HL-60 (cell line): Measurements from ENCODE around the gene ENPP6.

Experiments used
- DNase-seq, 2 experiments: peaks; one replicate each; pipeline ENCODE4 v3.0.0-alpha.2; 2010 to 2020; ENCODE audit warnings: low read depth in 1 of 2, low spot score in 1 of 2
- H3K27ac ChIP-seq: fragments of 250-450 bp; sonication (Bioruptor Pico); replicated peaks from 2 replicates; pipeline ENCODE4 v1.5.1; 2020; ENCODE audit warnings: mild to moderate bottlenecking, moderate library complexity
- H3K27me3 ChIP-seq: fragments of 250-450 bp; sonication (Bioruptor Pico); 2 replicates; pipeline ENCODE4 v1.5.1; 2021; ENCODE audit warnings: mild to moderate bottlenecking, moderate library complexity; ENCODE audit not compliant: insufficient read depth, poor library complexity, severe bottlenecking
- H3K4me3 ChIP-seq: replicated peaks from 2 replicates; pipeline ENCODE4 v1.5.1; 2011; ENCODE audit warnings: mild to moderate bottlenecking, control low read depth, low read length; ENCODE audit not compliant: insufficient read depth
- GABPA ChIP-seq: IDR thresholded peaks from 2 replicates; pipeline ENCODE4 v1.6.1; 2012; ENCODE audit warnings: low read depth
- POLR2AphosphoS5 ChIP-seq: IDR thresholded peaks from 2 replicates; pipeline ENCODE4 v1.6.1; 2012; ENCODE audit warnings: low read depth
- SPI1 ChIP-seq: IDR thresholded peaks from 2 replicates; pipeline ENCODE4 v1.6.1; 2012; ENCODE audit warnings: low read depth, mild to moderate bottlenecking, borderline replicate concordance
- TF ChIP-seq, protein P1 (sequence below): IDR thresholded peaks from 2 replicates; pipeline ENCODE4 v1.6.1; 2012; ENCODE audit warnings: low read depth; ENCODE audit not compliant: insufficient replicate concordance
- TF ChIP-seq, protein P2 (sequence below): IDR thresholded peaks from one replicate; pipeline ENCODE4 v1.5.1; 2011; ENCODE audit warnings: low read length, control low read depth, inconsistent platforms; ENCODE audit not compliant: insufficient read depth

ENPP6 gene

GRCh38 chr4:184237612-184238011 is 19.9 kb upstream of the ENPP6 start:
- no peak for DNase-seq
- TF ChIP-seq, protein P1, sequence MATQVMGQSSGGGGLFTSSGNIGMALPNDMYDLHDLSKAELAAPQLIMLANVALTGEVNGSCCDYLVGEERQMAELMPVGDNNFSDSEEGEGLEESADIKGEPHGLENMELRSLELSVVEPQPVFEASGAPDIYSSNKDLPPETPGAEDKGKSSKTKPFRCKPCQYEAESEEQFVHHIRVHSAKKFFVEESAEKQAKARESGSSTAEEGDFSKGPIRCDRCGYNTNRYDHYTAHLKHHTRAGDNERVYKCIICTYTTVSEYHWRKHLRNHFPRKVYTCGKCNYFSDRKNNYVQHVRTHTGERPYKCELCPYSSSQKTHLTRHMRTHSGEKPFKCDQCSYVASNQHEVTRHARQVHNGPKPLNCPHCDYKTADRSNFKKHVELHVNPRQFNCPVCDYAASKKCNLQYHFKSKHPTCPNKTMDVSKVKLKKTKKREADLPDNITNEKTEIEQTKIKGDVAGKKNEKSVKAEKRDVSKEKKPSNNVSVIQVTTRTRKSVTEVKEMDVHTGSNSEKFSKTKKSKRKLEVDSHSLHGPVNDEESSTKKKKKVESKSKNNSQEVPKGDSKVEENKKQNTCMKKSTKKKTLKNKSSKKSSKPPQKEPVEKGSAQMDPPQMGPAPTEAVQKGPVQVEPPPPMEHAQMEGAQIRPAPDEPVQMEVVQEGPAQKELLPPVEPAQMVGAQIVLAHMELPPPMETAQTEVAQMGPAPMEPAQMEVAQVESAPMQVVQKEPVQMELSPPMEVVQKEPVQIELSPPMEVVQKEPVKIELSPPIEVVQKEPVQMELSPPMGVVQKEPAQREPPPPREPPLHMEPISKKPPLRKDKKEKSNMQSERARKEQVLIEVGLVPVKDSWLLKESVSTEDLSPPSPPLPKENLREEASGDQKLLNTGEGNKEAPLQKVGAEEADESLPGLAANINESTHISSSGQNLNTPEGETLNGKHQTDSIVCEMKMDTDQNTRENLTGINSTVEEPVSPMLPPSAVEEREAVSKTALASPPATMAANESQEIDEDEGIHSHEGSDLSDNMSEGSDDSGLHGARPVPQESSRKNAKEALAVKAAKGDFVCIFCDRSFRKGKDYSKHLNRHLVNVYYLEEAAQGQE: no peak
- TF ChIP-seq SPI1 (no peak), POLR2AphosphoS5 (no peak), GABPA (no peak)
- TF ChIP-seq, protein P2, sequence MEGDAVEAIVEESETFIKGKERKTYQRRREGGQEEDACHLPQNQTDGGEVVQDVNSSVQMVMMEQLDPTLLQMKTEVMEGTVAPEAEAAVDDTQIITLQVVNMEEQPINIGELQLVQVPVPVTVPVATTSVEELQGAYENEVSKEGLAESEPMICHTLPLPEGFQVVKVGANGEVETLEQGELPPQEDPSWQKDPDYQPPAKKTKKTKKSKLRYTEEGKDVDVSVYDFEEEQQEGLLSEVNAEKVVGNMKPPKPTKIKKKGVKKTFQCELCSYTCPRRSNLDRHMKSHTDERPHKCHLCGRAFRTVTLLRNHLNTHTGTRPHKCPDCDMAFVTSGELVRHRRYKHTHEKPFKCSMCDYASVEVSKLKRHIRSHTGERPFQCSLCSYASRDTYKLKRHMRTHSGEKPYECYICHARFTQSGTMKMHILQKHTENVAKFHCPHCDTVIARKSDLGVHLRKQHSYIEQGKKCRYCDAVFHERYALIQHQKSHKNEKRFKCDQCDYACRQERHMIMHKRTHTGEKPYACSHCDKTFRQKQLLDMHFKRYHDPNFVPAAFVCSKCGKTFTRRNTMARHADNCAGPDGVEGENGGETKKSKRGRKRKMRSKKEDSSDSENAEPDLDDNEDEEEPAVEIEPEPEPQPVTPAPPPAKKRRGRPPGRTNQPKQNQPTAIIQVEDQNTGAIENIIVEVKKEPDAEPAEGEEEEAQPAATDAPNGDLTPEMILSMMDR: no peak
- Histone ChIP-seq H3K4me3 (no peak overlapping the region), H3K27me3 (no peaks in the 10 kb centered on the region), H3K27ac (no peak overlapping the region)

GRCh38 chr4:184235526-184235925 is 17.9 kb upstream of the ENPP6 start:
- Histone ChIP-seq H3K4me3 (no peak overlapping the region), H3K27me3 (no peaks in the 10 kb centered on the region), H3K27ac (no peak overlapping the region)
- TF ChIP-seq POLR2AphosphoS5: no peak
- TF ChIP-seq, protein P1: no peak
- TF ChIP-seq SPI1: no peak
- no peak for TF ChIP-seq GABPA
- TF ChIP-seq, protein P2: no peak
- no peak for DNase-seq

DNA sequence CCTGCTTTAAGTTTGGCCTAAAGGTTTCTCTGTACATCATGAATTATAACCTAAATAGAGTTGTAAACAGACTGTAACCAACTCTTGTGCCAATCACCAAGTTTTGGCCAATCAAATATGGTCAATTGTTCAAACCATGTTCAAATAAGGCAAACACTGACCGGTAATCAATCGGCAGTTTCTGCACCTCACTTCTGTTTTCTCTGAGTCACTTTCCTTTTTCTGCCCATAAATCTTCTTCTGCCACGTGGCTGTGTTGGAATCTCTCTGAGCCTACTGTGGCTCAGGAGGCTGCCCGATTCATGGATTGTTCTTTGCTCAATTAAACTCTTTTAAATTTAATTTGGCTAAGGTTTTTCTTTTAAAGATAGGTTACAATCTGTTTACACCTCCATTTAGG is 16.5 kb upstream of the ENPP6 start:
- Histone ChIP-seq H3K27me3 (no peaks in the 10 kb centered on the region), H3K27ac (no peak overlapping the region), H3K4me3 (no peak overlapping the region)
- no peak for TF ChIP-seq POLR2AphosphoS5
- TF ChIP-seq, protein P1: no peak
- TF ChIP-seq, protein P2: no peak
- TF ChIP-seq GABPA: no peak
- no peak for TF ChIP-seq SPI1
- no peak for DNase-seq
